GM19372 (cell line): Measurements from ENCODE around the gene ENTPD8.

Experiments used
- ATAC-seq: cut with Tn5 transposase; IDR thresholded peaks from one replicate; pipeline ENCODE4 v1.9.1; 2021; ENCODE audit warnings: mild to moderate bottlenecking, low read depth, moderate library complexity; ENCODE audit not compliant: unreplicated experiment

ENTPD8 gene, protein sequence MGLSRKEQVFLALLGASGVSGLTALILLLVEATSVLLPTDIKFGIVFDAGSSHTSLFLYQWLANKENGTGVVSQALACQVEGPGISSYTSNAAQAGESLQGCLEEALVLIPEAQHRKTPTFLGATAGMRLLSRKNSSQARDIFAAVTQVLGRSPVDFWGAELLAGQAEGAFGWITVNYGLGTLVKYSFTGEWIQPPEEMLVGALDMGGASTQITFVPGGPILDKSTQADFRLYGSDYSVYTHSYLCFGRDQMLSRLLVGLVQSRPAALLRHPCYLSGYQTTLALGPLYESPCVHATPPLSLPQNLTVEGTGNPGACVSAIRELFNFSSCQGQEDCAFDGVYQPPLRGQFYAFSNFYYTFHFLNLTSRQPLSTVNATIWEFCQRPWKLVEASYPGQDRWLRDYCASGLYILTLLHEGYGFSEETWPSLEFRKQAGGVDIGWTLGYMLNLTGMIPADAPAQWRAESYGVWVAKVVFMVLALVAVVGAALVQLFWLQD

GRCh38 chr9:137441289-137441934 lies at the start of gene ENTPD8:
ENTPD8 (minus strand) TSS chr9:137441357; CDS start chr9:137438285, 3,072 bp downstream.
- no peak for ATAC-seq

- no peak for ATAC-seq
Measured at GRCh38 chr9:137490532-137491186, 49.5 kb upstream of the ENTPD8 start.

- ATAC-seq: no peak
Measured at GRCh38 chr9:137488906-137489305, 47.7 kb upstream of the ENTPD8 start.

DNA sequence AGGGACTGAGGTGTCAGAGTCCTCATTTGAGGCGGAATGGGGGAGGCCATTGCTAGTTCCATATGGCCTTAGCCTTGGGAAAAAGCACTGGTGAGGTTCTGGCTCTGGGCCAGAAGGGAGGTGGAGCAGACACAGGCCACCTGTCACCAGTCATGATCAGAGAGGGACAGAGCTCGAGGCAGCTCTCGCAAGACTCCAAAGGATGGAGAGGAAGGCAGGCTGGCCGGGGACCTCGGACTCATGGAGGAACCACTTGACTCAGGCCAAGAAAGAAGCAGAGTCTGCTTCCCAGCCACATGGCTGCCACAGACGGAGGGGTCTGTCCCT lies 47.1 kb upstream of the ENTPD8 start:
- no peak for ATAC-seq

DNA sequence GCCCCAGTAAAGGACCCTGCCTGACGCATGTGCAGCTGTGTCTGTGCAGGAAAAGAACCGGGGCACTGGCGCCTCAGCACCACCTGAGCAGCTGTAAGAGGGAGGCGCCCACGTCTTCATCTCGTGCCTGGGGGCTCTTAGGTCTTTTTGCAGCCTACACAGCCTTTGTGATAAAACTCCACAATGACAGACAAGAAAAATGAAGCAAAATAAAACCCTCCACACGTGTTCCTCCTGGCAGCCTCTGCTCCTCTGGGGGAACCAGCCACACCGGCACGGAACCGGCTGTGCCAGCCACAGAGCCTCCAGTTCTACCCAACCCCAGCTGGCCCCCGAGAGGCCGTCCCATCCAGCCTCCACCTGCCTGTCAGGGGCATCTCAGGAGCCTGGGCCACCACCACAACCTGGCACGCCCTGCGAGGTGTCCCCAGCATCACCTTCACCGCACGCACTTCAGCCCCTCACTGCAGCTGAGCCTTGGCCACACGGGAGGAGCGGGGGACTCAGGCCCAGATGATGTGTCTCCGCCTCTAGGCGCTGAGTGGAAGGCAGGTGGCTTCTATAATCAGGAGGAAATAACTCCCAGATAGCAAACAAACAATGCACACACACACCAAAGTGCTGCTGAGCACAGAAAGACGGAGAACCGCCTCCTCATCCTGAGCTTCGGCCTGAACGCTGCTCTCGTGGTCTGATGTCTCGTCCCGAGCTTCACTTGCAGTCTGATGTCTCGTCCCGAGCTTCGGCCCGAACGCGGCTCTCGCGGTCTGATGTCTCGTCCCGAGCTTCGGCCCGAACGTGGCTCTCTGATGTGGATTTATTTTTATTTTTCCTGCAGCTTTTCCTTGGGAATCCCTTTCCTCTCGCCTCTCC lies 46.5 kb upstream of the ENTPD8 start:
- no peak for ATAC-seq

DNA sequence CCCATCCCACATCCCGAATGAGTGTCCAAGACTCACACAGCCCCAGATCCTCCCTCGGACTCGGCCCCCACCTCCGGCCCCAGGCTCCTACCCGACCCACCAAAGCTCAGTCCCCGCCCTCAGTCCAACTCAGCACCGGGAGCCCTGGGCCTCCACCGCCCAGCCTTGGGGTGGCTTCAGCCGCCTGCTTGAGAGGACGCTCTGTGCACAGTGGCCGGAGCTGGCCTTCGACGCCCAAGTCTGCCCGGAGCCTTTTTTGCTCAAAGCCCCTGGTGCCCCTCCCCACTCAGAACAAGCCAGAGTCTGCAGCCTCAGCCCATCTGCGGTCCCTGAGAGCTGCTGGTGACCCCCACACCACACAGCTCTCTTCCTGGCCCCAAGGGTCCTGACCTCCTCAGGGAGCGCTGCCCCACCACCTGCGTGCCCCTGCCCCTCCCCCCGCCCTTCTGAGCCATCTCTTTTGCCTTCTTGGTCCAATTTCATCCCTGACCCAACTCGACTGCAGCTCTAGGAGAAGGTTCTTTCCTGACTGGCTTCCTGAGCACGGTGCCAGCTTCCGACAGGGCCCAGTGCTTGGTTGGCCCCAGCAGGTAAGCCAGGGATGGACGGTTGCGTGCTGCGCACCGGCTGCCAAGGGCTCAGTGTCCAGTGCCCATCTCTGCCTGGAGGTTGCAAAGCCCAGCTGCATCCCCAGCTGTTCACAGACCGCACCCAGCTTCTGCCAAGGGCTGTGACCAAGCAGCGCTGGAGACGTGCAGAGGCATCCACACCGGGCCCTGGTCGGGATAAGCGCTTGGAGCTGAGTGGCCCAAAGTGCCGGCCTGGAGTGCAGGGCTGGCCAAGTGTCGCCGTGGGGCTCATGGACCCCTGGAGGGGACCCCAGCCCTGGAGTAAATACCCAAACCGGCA lies 45.6 kb upstream of the ENTPD8 start:
- no peak for ATAC-seq

- ATAC-seq: no peak
Measured at GRCh38 chr9:137486141-137486490, 45.0 kb upstream of the ENTPD8 start.

- no peak for ATAC-seq
Measured at GRCh38 chr9:137485343-137486140, 44.4 kb upstream of the ENTPD8 start.

DNA sequence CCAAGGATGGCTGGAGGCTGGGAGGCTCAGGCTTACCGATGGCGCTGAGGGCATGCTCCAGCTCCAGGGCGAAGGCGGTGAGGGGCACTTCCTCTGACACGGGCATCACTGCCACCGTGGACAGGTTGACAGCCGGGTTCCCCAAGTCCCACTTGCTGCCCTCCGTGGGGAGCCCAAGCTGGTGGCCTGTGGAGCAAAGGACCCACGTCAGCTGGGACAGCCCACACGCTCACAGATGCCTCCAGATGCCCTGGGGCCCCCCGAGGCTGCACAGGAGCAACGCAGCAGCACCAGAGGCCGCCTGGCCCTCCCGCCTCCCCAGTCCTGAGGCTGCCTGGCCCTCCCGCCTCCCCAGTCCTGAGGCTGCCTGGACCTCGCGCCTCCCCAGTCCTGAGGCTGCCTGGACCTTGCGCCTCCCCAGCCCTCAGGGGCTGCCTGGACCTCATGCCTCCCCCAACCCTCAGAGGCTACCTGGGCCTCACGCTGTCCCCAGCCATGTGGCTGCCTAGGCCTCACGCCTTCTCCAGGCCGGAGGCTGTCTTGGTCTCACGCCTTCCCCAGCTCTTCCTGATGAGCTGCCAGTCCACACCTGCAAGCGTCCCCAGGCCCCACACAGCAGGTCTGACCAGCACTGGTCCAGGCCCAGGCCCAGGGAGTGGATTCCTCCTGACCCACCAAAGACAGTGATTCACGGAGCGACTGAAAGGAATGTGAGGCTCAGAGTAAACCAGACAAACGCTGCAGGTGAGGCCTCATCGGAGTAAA lies 43.6 kb upstream of the ENTPD8 start:
- ATAC-seq: no peak

DNA sequence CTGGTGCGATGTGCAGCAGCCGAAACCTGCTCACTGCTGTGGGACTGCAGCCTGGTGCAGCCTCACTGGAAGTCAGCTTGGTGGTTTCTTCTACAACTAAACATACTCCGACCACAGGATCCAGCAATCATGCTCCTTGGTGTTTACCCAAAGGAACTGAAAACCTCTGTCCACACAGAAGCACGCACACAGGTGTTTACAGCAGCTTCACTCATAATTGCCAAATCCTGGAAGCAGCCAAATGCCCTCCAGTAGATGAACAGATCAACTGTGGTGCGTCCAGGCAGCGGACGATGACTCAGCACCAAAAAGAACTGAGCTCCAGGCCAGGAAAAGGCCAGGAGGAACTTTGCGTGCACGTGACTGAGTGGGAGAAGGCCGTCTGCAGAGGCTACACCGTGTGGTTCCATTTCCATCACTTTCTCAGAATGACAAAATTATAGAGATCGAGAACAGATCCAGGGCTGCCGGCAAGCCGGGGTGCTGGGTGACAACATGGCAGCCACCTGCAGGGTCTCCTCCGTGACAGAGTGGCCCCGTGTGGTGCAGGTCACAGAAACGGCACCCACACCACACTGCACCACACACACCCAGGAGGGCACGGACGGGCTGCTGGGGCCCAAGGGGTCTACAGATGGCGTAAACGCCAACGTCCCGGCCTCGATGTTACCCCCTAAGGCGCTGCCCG lies 41.1 kb upstream of the ENTPD8 start:
- ATAC-seq: no peak

- ATAC-seq: no peak
Measured at GRCh38 chr9:137480686-137481683, 39.8 kb upstream of the ENTPD8 start.

- ATAC-seq: no peak
Measured at GRCh38 chr9:137479892-137480685, 38.9 kb upstream of the ENTPD8 start.

DNA sequence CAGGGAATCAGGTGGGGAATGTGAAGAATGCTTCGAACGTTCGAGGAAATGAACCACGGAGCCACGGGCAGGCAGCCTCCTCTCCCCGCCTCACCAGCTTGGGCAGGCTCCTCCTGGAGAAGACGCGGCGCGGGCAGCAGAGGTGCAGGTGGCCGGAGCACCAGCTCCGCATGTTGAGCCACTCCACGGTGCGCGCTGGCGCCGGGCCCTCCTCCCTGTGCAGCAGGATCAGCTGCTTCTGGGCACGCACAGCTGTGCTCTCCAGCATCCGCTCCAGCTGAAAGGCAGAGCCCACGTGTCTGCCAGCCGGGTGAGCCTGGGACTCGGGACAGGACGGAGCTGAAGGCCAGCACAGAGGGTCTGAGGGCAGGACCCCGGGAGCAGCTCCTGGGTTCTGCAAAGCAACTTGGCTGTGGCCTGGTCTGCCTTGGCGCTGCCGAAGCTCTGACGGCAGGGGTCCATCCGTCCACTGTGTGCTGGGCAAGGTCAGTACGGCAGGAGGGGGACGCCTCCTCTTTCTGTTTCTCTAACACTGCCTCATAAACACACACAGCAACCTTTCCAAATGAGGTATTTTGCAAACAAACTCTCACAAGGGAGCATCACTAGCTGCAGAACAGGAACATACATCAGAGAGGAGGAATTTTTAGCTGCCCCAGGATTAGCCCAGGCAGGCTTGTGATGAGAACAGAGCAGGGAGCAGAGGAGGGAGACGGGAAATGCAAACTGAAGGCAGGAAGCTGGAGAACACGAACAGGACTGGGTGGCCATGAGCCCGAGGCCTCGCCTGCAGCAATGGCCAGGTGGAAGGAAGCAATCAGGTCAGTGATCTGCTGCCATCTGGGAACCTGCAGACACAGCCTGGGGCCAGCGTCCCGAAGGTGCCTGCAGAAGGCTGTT lies 38.1 kb upstream of the ENTPD8 start:
- ATAC-seq: no peak

DNA sequence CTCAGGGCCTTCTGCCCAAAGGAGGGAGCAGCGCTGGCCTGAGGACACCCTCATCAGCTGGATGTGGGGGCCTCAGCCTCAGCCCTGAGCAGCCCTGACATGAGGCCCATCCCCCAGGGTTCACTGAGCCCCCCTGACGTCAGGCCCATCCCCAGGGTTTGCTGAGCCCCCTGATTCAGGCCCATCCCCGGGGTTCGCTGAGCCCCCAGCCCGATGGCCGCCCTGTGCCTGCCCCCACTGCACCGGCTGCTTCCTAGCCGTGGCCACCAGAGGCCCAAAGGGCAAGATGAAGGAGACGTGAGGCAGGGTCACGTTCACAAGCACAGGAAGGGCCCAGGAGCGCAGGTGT lies 37.4 kb upstream of the ENTPD8 start:
- no peak for ATAC-seq
